Islet of Langerhans (tissue), 1 donor: Measurements from ENCODE around the gene MCM9.

Source experiments
- FAIRE-seq: peaks from one replicate; lab custom pipeline; 2011; peaks lifted over from hg19 to GRCh38; lab: Jason Lieb, UNC

The MCM9 gene

DNA sequence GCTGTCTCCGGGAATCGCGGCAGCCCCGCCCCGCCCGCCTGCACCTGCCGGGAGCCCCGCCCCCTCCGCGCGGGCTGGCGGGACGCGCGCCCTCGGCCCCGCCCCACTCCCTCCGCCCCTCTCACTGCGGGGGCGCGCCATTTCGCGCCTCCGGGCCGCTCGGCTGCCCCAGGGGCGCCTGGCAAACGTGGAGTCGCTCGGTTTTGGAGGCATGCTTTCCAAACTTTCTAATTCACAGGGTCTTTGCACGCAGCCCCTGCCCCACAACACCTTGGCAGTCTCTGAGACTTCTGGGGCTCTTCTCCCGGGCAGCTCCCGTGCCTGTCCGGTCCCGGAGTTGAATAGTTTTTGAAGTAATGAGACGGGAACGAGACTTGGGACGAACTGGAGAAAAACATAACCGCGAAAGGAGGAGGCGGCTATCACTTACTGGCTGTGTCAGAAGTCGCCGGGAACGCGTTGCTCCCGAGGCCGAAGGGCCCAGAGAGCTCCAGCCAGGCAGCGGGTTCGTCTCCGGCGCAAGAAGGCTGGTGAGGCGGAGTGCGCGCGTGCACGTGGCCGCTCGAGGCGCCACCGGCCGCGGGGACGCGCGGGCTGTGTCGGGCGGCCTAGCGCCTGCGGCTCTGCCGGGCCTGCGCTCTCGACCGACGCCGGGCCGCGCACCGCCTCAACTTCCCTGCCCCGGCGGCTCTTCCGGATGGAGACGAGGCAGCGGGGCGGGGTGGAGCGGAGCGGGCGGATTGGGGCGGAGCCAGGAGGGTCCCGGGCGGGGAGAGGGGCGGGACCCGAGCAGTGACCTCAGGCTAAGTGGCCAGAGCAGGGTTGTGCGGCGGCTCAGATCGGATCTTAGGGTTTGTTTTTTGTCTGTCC is at the start of gene MCM9:
Gene MCM9, minus strand, starts transcription at position 699 of the 870 bp plus-strand sequence. CDS start 3,436 bp downstream, outside the sequence.
- FAIRE-seq, result no peak

DNA sequence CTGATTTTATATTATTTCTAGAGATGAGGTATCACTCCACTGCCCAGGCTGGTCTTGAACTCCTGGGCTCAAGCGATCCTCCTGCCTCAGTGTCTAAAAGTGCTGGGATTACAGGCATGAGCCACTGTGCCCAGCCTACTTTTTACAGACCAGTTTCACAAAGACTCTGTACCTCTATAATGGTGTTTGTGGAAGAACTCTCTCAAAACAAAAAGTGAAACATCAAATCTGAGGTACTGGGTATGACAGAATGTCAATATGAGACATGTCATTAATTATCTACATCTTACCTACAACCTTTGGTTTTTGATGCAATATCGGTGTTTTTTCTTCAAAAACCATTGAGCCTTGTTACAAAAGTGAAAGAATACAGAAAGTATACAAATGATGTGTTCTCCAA is 49.4 kb upstream of the MCM9 start:
- no peak for FAIRE-seq

DNA sequence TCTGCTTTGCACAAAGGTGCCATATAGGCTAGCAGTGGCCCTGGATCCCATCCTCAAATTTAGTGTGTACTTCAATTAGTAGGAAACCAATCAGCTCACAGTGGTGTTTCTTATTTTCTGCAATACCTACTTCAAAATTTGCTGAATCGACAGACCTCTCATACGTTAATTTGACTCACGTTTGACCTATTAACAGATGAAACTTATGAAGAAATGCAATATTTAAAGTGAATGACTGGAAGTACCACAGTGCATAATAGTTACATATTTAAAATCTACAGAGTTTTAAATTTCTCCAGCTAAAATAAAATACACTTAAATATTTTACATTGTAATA is 47.6 kb upstream of the MCM9 start:
- FAIRE-seq, result no peak

DNA sequence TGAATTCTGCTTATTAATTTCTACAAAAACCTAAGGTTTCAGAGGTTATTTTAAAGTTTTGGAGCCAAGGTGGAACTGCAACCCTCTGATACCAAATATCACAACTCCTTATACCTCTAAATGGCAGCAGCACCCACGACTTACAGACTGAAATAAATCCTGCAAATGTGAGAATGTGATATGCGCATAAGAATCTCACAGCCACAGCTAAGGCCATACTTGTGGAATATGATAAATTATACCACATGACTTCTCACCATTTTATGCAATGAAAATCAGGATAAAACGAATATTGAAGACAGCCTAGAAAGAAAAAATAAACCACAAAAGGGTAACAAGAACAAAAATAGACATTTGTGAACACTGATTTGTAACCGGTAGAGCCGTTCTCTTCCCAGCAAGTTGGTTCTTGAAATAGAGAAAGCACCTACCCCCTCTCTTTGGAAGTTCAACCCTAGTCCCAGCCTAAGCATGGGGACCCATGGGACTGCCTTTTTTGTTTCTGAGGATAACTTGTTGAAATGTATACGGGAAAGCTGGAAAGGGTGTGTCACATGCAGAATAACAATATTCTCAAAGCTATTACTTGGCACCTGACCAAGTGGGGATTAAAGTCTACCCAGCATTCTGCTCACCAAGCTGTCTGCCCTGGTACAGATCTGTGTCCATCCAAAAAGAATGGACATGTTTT is 47.1 kb upstream of the MCM9 start:
- no peak for FAIRE-seq

DNA sequence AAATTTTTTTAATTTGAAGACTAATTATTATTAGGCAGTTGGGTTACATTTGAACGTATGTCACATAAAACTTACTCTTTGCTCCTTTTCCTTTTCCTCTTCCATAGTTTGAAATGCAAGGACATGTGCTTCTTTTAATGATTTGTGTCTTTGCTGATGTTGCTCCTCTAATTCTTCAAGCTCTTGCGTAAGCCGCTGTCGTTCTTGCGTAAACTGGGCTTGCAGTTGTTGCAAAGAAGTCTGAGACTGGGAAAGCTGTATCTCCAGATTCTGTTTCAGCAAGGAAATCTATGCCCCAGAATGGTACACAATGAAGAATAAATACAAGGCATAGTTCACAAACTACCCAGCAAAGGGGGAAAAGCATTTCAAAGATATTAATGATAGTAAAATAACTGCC is 45.1 kb upstream of the MCM9 start:
- FAIRE-seq, result no peak

DNA sequence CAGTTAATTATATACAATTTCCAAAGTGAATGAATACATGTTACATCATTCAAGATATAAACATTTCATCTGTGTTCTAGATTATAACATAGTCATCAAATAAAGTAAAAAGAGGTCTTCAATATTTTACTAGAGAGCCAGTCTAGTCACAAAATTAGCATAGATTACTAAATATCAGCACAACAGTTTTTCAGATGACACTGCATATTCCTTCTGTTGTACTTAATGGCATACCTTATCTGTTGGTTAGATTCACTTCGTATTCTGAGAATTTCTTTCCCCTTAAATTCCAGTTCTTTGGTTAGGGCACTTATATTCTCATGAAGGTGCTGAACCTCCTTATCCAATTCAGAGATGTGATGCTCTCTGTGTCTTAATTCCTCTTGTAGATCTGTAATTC is 39.8 kb upstream of the MCM9 start:
- no peak for FAIRE-seq

DNA sequence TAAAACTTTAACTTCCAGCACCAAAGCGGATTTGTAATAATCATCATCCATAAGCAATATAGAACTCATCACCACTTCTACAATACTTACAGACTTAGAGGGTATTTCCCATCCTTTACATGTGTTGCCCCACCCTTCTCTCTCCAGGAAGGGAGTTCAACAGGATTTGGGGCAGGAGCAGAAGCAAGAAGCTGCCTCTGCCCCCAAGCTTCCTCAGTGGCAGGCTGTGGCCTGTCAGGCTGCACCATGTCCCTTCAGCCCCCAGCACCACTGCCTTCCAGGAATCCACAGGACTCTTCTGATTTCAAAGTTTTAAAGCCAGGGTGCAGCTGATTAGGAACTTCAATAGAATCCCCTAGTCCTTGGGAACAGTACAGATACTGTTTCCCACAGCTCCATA is 36.7 kb upstream of the MCM9 start:
- no peak for FAIRE-seq

DNA sequence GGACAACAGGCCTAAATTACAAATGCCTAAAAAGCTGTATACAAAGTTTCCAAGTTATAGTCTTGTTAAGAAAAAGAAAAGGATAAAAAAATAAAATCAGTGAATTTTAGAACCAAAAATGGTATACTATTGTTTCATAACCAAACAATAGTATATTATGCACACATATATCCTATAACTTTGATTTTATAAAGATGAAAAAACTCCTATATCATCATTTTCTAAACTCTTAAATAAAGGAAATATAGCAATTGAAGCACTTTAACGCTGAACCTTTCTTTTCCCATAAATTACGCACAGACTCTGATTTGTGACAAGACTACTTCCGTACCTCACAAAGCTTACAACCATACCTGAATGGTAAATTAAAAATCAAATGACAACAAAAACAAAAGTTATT is 35.9 kb upstream of the MCM9 start:
- FAIRE-seq, result no peak

DNA sequence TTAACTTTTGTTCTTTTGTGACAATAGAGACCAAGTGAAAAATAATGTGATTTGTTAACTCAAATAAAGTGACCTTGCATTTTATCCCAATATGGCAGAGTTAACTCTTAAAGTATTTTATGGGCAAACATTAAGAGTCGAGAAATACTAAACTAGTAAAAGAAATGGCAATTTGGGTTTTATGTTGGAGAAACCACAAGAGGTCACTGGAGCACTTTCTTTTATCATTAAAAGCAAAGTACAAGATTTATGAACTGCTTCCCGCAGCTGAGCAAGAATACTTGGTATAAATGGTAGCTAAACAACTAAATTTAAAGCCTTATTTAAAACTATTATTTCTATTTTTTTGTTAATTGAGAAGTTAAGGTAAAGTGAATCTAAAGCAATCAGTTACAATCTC is 33.5 kb upstream of the MCM9 start:
- FAIRE-seq, result peak; percentile 98

DNA sequence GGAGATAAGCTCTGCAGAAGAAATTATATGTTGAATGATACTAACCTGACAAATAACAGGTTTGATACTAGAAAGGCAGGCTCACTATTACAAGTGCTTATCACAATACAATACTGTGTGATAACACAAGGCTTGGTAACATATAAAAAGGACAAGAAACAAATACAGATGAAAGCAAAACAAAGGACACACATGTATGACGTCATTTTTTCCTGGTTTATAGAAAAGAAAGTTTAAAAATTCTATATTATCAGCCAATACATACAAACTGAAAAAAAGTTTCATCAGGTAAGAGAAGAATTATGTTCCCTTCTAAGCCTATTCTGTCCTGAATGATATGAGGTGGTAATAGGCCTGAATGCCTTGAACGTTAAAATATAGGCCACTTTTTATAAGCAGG is 32.3 kb upstream of the MCM9 start:
- no peak for FAIRE-seq

DNA sequence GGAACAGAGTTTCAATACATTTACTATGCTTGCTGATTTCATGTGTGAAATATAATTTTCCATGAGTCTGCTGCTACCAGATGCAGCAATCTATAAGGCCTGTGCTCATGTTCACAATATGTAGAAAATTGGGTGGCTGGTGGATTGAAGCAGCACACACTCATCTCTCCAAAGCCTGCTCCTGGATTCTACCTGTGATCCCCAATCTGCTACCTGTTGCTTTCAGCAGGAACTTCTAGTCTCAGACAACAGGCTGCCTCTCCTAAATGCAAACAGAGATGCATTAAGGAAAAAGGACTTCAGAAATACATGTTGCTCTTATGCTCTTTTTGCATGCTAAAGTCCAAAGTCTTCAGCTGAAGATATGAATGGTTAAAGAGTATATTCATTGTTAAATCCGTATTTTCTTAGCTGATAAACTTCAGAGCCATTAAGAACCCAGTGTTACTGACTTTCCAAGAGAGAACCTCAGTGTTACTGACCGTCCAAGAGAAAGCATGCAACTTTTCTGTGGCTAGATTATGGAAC is 30.9 kb upstream of the MCM9 start:
- no peak for FAIRE-seq

DNA sequence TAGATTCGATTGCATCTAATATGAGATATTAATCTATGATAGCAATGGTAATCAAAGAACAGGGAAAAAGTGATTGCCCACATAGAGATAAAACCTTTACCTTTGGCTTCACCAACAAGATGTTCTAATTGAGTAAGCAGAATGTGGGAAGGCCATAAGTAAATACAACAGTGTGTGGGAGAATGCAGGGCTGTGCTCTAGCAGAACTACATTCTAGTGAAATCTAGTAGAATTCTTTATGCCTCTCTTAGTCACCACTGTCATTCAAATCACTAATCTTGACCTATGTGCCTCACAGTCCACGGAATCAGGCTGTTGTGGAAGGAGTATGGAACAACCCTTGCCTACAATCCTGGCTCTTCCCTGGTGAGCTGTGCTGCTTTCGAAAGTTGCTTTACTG is 30.4 kb upstream of the MCM9 start:
- FAIRE-seq, result no peak

DNA sequence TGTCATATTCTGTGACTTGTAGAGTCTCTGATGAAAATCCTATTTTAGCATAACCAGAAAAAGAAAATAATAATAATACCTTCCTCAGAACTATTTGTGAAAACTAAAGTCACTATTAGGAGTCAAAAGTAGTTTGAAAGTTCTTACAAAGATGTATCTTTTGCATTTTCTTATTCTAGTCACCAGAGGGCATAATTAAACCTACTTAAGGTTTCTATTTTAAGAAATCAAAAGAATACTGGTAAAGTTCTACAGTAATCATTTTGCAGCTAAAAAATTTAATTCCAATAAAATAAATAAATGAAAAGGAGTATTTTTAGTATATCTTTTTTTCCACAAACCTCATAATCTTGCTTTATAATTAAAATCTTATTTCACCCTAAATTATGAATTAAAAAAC is 28.0 kb upstream of the MCM9 start:
- peak; percentile 92 for FAIRE-seq

DNA sequence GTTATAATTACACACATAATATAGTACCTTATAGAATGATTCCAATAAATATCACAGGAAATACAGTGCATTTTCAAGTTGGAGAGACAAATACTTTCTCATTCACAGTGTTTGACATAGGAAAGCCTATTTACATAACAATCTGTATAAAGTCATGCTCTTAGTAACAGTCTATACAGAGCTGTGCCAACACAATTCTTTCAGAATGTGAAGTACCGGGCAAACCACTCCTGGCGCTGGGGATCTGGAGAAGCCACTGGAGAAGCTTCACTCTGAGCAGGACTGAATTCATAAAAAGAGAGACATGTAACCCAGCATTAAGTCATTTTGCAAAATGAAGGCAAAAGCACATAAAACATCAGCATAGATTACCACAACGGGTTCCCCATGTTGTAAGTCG is 24.9 kb upstream of the MCM9 start:
- no peak for FAIRE-seq

DNA sequence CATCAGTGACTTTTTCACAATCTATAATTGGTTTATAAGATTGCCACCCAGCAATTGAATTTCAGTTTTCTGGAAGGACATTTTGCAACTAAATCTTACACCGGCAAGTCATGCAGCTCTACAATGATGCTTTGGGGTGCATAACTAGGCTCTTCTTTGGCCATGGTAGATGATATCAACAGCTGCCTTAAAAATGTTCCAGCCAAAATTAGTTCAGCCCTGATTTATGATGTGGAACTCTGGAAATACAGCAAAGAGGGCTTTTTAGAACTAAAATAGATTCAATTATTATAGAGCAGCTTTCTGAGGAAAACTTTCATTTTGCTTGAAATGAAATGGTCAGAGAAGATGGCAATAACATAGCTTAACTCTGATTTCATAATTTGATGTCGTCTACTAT is 18.4 kb upstream of the MCM9 start:
- no peak for FAIRE-seq

DNA sequence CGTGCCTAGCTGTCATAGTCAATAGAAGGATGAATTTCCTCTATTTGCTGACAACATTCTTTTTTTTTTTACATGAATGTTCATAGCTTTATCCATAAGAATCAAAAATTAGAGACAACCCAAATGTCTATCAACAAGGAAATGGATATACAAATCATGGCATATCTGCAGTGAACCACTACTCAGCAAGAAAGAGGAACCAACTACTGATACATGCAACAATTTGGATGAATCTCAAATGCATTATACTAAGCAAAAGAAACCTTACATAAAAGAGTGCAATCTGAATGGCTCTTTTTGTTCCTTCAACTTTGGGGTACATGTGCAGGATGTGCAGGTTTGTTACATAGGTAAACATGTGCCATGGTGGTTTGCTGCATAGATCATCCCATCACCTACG is 17.7 kb upstream of the MCM9 start:
- FAIRE-seq, result no peak

DNA sequence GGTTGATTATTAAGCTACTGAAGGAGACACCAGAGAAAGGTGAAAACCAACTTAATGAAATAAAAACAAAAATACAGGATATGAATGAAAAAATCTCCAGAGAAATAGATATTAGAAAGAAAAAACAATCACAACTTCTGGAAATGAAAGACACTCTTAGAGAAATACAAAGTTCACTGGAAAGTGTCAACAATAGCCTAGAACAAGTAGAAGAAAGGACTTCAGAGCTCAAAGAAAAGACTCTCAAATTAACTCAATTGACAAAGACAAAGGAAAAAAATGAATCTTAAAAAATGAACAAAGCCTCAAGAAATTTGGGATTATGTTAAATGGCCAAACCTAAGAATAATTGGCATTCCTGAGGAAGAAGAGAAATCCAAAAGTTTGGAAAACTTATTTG is 10.3 kb upstream of the MCM9 start:
- no peak for FAIRE-seq

DNA sequence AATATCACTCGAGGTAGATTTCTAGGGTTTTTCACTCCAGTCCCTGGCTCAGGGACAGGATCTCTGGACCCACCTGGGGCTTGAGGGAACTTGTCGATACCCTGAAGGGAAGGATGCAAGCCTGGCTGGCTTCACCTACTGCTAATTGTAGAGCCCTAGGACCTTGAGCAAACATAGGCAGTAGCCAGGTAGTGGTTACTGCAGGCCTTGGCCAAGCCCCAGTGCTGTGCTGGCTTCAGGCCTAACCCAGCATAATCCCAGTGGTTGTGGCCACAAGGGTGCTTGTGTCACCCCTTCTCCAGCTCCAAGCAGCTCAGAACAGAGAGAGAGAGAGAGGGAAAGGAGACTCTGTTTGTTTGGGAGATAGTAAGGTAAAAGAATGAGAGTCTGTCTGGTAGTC is 5.8 kb upstream of the MCM9 start:
- FAIRE-seq, result no peak

DNA sequence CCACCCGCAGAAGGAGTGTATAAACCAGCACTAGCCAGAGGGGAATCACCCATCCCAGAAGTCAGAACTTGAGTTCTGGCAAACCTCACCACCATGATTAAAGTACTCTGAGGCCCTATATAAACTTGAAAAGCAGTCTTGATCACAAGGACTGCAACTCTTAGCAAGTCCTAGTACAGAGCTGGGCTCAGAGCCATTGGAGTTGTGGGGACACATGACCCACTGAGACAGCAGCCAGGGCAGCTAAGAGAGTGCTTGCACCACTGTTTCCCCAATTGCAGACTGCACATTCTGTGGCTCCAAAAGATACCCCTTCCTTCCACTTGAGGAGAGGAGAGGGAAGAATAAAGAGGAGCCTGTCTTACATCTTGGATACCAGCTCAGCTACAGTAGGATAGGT is 4.7 kb upstream of the MCM9 start:
- FAIRE-seq, result no peak

DNA sequence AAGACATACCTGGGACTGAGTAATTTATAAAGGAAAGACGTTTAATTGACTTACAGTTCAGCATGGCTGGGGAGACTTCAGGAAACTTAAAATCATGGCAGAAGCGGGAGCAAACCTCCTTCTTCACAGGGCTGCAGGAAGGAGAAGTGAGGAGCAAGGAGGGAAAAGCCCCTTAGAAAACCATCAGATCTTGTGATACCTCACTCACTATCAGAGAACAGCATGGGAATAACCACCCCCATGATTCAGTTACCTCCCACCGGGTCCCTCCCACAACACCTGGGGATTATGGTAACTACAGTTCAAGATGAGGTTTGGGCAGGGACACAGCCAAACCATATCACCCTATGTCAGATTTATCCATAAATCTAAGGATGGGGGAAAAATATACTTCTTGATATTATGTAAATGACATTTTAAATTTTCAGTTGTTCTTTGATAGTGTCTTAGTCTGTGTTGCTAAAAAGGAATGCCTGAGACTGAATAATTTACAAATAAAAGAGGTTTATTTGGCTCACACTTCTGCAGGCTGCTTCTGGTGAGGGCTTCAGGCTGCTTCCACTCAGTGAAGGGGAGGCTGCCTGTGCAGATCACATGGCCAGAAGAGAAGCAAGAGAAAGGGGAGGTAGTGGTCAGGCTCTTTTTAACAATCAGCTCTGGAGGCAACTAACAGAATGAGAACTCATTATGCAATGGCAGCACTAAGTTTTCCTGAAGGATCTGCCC is 1.2 kb upstream of the MCM9 start:
- no peak for FAIRE-seq

DNA sequence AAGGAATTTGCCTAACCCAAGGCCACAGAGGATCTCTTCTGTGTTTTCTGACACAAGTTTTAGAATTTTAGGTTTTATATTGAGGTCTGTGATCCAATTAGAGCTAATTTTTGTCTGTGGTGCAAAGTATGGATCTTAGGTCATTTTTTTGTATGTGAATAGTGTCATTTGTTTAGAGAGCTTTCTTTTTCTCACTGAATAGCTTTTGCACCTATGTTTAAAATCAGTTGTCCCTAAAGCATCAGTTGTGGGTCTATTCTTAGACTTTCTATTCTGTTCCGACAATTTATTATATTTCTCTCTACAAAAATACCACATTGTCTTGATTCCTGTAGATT is 341 bp upstream of the MCM9 start:
- FAIRE-seq, result no peak

DNA sequence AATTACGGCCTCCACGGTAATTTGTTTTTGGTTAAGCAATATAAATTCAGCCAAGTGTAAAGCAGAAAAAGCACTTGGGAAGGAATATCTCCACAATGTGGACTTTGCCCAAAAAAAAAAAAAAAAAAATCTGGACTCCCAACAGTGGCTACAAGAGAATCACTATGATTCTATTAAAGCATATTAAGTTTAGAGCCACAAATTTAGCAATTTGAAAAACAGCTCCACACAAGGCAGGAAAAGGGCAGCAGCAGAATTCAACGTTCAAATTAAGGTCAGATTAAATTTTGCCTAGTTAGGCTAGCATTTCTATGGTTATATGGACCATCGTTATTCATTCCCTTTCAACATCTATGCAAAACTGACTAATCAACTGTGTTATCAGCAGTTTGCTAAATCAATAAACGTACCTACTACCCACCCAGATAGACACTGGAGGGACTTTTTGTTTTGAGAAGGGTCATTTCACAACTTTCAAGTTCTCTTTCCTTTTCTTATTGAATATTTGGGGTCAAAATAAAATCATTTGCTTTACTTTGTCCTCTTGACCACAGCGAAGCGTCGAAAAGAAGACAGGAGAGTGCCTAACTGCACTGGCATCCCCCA is 1.0 kb downstream of the MCM9 start:
- FAIRE-seq, result no peak

DNA sequence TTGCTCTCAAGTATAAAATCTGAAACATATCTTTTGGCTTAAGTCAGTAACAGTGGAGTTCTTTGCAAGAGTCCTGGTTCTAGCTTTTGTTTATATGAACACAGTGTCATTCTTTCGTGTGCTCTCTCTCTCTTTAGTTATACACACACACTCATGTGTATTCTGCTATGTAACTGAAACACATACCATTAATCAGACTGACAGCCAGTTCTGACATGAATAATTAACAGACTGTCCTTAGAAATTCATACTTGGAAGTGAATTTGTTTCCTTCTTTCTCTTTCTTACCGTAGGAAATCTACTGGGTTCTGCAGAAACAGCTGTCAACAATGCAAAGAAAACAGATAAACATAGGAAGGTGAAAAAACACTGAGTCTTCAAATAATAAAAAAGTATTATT is 2.5 kb downstream of the MCM9 start:
- FAIRE-seq, result no peak
